Activated B cell treated with CpG ODN at 0.5 μM for 24 hours (primary cell): ENCODE data around the gene MINDY4. TPM values are rescaled to one million over a fixed set of nuclear protein-coding genes. Genes with fewer than 3 reads are reported as not detected.

Source experiments
- ATAC-seq: fragments of 200-7000 bp; cut with Tn5 transposase; one replicate; pipeline ENCODE4 v1.10.0; 2021; ENCODE audit warnings: low read depth, mild to moderate bottlenecking, moderate library complexity
- CTCF ChIA-PET: fragments of 350-600 bp; sonication (Branson Sonifier 250); formaldehyde crosslinking; loops from one replicate; lab custom pipeline; 2021; ENCODE audit warnings: antibody characterized with exemption; lab: Charles Lee
- POLR2A ChIA-PET: fragments of 350-600 bp; sonication (Branson Sonifier 250); formaldehyde crosslinking; loops from one replicate; lab custom pipeline; 2021; ENCODE audit warnings: antibody characterized with exemption; lab: Charles Lee
- DNase-seq: peaks from one replicate; pipeline ENCODE4 v3.0.0; 2022
- H3K27ac Mint-ChIP-seq: one replicate; pipeline ENCODE4 v1.8.0; 2020; ENCODE audit warnings: mixed read lengths
- H3K27me3 Mint-ChIP-seq: one replicate; pipeline ENCODE4 v1.8.0; 2021; ENCODE audit warnings: mixed read lengths
- H3K36me3 Mint-ChIP-seq: one replicate; pipeline ENCODE4 v1.8.0; 2021; ENCODE audit warnings: low read depth, mixed read lengths
- H3K4me1 Mint-ChIP-seq: one replicate; pipeline ENCODE4 v1.8.0; 2021; ENCODE audit warnings: mixed read lengths
- H3K4me3 Mint-ChIP-seq: one replicate; pipeline ENCODE4 v1.8.0; 2020; ENCODE audit warnings: mild to moderate bottlenecking, mixed read lengths
- H3K9me3 Mint-ChIP-seq: one replicate; pipeline ENCODE4 v1.8.0; 2020; ENCODE audit warnings: mixed read lengths
- intact Hi-C: fragments of 100-400 bp; cut with micrococcal nuclease; formaldehyde crosslinking; loops from one replicate; pipeline ENCODE4 v1.15.1; 2024
- total RNA-seq: library from RNA; stranded (reverse); gene quantifications from 2 replicates; pipeline ENCODE4 v1.2.3, GENCODE V29; 2022
- TF ChIP-seq, protein P1 (sequence below): fragments of 200-600 bp; IDR thresholded peaks from one replicate; pipeline ENCODE4 v1.8.0; 2022; ENCODE audit warnings: antibody characterized with exemption, mild to moderate bottlenecking

MINDY4 gene
- total RNA-seq, 1 donor from 2014 or later = 1.2 TPM

- H3K4me3 Mint-ChIP-seq = no peak overlapping the region
- H3K36me3 Mint-ChIP-seq = no peaks in the 10 kb centered on the region
- ChIA-PET POLR2A (no interaction called here), CTCF (no interaction called here)
- no peaks in the 10 kb centered on the region for H3K9me3 Mint-ChIP-seq
- TF ChIP-seq, protein P1, sequence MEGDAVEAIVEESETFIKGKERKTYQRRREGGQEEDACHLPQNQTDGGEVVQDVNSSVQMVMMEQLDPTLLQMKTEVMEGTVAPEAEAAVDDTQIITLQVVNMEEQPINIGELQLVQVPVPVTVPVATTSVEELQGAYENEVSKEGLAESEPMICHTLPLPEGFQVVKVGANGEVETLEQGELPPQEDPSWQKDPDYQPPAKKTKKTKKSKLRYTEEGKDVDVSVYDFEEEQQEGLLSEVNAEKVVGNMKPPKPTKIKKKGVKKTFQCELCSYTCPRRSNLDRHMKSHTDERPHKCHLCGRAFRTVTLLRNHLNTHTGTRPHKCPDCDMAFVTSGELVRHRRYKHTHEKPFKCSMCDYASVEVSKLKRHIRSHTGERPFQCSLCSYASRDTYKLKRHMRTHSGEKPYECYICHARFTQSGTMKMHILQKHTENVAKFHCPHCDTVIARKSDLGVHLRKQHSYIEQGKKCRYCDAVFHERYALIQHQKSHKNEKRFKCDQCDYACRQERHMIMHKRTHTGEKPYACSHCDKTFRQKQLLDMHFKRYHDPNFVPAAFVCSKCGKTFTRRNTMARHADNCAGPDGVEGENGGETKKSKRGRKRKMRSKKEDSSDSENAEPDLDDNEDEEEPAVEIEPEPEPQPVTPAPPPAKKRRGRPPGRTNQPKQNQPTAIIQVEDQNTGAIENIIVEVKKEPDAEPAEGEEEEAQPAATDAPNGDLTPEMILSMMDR = no peak
- no peaks in the 10 kb centered on the region for H3K4me1 Mint-ChIP-seq
- H3K27me3 Mint-ChIP-seq = peaks cover 6% of the 10 kb centered on the region
- no peak overlapping the region for H3K27ac Mint-ChIP-seq
- DNase-seq (no peak), ATAC-seq (no peak)
- intact Hi-C loops = no loop called here
These were observed 145.0 kb downstream of the MINDY4 start for GRCh38 chr7:30916255-30916654.

DNA sequence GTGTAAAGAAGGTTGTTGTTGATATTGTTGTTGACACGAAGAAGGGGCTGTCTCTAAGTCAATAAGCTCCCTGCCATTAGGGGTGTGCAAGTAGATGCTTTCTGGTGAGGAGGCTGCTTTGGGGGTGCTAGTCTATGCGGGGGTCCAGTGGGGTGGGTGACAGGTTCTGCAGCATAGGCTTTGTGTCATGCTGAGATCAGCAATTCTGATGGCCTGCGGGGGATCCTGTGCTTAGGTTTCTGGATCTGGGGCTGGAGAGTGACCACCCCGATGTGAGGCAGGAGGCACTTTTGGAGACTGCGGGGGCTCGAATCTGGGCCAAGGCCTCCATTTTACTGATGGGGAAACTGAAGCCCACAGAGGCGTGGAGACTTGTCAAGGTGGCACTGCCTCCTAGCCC lies 145.6 kb downstream of the MINDY4 start:
- intact Hi-C loops = no loop called here
- H3K27me3 Mint-ChIP-seq = peaks cover 6% of the 10 kb centered on the region

DNA sequence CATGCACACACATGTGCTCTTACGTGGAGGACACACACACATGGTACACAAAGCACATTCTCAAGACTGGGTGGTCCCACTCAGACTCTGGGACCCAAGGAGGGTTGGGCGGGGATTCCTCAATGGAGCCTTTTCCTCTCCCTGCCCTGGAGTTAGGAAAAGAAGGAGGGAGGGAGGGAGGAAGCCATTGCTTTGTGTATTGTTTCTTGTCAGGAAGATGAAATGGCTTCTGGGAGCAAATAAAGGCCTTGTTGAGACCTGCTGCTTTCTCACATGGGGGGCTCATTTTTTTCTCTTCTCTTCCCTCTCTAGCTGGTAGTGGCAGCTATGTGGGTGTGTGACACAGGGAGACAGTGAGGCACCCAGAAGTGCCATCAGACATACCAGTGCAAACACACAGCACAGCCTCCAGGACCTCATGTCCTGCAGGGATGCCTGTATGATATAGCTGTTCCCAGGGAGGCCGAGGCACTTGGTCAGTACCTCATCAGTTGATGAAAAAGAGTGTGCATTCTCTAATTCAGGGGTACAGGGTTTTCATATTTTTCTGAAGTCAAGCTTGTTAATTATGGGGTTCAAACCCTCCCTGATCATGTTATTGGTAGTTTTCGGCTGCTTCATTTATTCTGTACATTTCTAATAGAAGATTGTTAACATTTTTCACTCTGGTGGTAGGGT lies 146.1 kb downstream of the MINDY4 start:
- no peak for ATAC-seq
- intact Hi-C loops = no loop called here
- H3K27ac Mint-ChIP-seq = no peak overlapping the region
- no peaks in the 10 kb centered on the region for H3K4me1 Mint-ChIP-seq
- H3K27me3 Mint-ChIP-seq = peaks cover 6% of the 10 kb centered on the region
- no peaks in the 10 kb centered on the region for H3K9me3 Mint-ChIP-seq
- TF ChIP-seq, protein P1 = no peak
- DNase-seq = no peak
- POLR2A ChIA-PET = no interaction called here
- CTCF ChIA-PET = no interaction called here
- H3K36me3 Mint-ChIP-seq = no peaks in the 10 kb centered on the region
- H3K4me3 Mint-ChIP-seq = no peak overlapping the region

More for the DNA sequence above, 145.6 kb downstream of the MINDY4 start:
- no peaks in the 10 kb centered on the region for H3K9me3 Mint-ChIP-seq
- DNase-seq (no peak), ATAC-seq (no peak)
- H3K4me1 Mint-ChIP-seq = no peaks in the 10 kb centered on the region
- CTCF ChIA-PET = no interaction called here
- POLR2A ChIA-PET = no interaction called here
- no peaks in the 10 kb centered on the region for H3K36me3 Mint-ChIP-seq
- TF ChIP-seq, protein P1 = no peak
- H3K4me3 Mint-ChIP-seq = no peak overlapping the region
- no peak overlapping the region for H3K27ac Mint-ChIP-seq

GRCh38 chr7:30918676-30919075 lies 147.5 kb downstream of the MINDY4 start:
- ChIA-PET POLR2A (no interaction called here), CTCF (no interaction called here)

DNA sequence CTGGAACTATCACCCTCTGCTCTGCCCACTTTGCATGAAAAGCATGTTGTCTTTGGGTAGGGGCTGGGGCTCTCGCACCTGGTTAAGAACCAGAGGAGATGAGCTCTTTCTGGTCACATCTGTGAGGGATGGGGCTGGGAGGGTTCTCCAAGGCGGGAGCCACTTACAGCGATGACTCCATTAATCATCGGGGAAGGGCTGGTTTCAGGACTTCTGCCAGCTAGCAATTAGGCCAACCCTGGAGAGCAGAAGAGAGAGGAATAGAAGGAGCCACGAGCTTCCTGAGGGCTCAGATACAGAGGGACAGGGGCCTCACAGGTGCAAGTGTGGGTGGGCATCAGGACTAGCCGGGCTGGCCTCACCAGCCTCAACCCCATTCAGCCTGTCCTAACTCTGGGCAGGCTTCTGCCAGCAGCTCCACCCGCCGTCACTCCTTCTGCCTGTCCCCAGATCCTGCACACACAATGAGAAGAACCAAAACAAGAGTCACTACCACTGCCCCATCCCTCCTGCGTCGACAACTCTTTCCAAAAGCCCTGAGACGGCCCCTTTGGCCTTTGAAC lies 148.9 kb downstream of the MINDY4 start:
- TF ChIP-seq, protein P1 = no peak
- H3K9me3 Mint-ChIP-seq = no peaks in the 10 kb centered on the region
- no peak for DNase-seq

More at GRCh38 chr7:30918676-30919075, 147.5 kb downstream of the MINDY4 start:
- no peak for ATAC-seq
- Mint-ChIP-seq H3K4me3 (no peak overlapping the region), H3K4me1 (no peaks in the 10 kb centered on the region), H3K9me3 (no peaks in the 10 kb centered on the region), H3K27ac (no peak overlapping the region), H3K36me3 (no peaks in the 10 kb centered on the region), H3K27me3 (peaks cover 3% of the 10 kb centered on the region)
- DNase-seq = no peak
- intact Hi-C loops = no loop called here
- TF ChIP-seq, protein P1 = no peak

More for the DNA sequence above, 148.9 kb downstream of the MINDY4 start:
- no peaks in the 10 kb centered on the region for H3K27me3 Mint-ChIP-seq
- H3K36me3 Mint-ChIP-seq = no peaks in the 10 kb centered on the region
- POLR2A ChIA-PET = no interaction called here
- no peak overlapping the region for H3K27ac Mint-ChIP-seq
- CTCF ChIA-PET = no interaction called here
- no peaks in the 10 kb centered on the region for H3K4me1 Mint-ChIP-seq
- no peak for ATAC-seq
- H3K4me3 Mint-ChIP-seq = no peak overlapping the region
- intact Hi-C loops = no loop called here
